ENCODE measurements around the gene RPF1. TPM values are rescaled to one million over a fixed set of nuclear protein-coding genes. Genes with fewer than 3 reads are reported as not detected.

RPF1 gene
- polyA plus RNA-seq, 3 donors: 11.9 to 25.4 (median 23.8) TPM

GRCh38 chr1:84462118-84462517 lies 16.9 kb upstream of the RPF1 start:
- Mint-ChIP-seq H3K4me1 (peaks cover 26% of the 10 kb centered on the region), H3K4me3 (no peak overlapping the region), H3K27ac (peak overlapping the region in 2 of 7 donors; percentile 2 to 57), H3K9me3 (peaks cover 0 to 2% (median 0%) of the 10 kb centered on the region in 7 donors), H3K36me3 (no peaks in the 10 kb centered on the region), H3K27me3 (ENCODE audit: low read depth in 3 of 3) (peaks cover 3 to 8% (median 5%) of the 10 kb centered on the region in 3 donors)
- 100% methylated on average over 1 of the region's 1 CpG for WGBS (ENCODE audit: insufficient coverage)
- H3K4me2 ChIP-seq (replicated peaks; ENCODE audit: extremely low read depth, low read length, poor library complexity, severe bottlenecking): no peak overlapping the region
- H3K9me3 ChIP-seq (replicated peaks in 1 of 2; ENCODE audit: control insufficient read depth in 1 of 2, insufficient read depth in 1 of 2, low read length in 2 of 2): no peaks in the 10 kb centered on the region
- no peak overlapping the region for H3K4me3 ChIP-seq (replicated peaks in 1 of 3; ENCODE audit: low read depth in 2 of 3, low read length in 3 of 3)
- no peaks in the 10 kb centered on the region for H3K36me3 ChIP-seq (replicated peaks in 1 of 2; ENCODE audit: control insufficient read depth in 1 of 2, insufficient read depth in 2 of 2, low read length in 2 of 2)
- H3K79me2 ChIP-seq (ENCODE audit: insufficient read depth, low read length): no peaks in the 10 kb centered on the region
- no peak overlapping the region for H2AFZ ChIP-seq (ENCODE audit: insufficient read depth, low read depth, low read length, poor library complexity, severe bottlenecking)
- H3K4me1 ChIP-seq (ENCODE audit: control insufficient read depth in 1 of 2, insufficient read depth in 2 of 2, low read length in 2 of 2): peaks cover 16 to 21% of the 10 kb centered on the region in 2 donors
- H4K20me1 ChIP-seq (ENCODE audit: insufficient read depth, low read length): no peaks in the 10 kb centered on the region
- DNase-seq: no peak
- intact Hi-C loops (cut with micrococcal nuclease): no loop called here
- H3K27ac ChIP-seq (ENCODE audit: low read depth in 1 of 2, low read length in 2 of 2): no peak overlapping the region
- no peak overlapping the region for H3K9ac ChIP-seq (ENCODE audit: insufficient read depth, low read length, poor library complexity, severe bottlenecking)
- no peak for TF ChIP-seq CTCF (IDR thresholded peaks at IDR 0.05)
- H3K27me3 ChIP-seq (ENCODE audit: control insufficient read depth in 2 of 2, insufficient read depth in 2 of 2, low read length in 2 of 2): no peaks in the 10 kb centered on the region

GRCh38 chr1:84467298-84467697 lies 11.8 kb upstream of the RPF1 start:
- H3K36me3 Mint-ChIP-seq: no peaks in the 10 kb centered on the region
- Histone ChIP-seq H3K4me2 (replicated peaks; ENCODE audit: extremely low read depth, low read length, poor library complexity, severe bottlenecking) (no peak overlapping the region), H3K27ac (ENCODE audit: low read depth in 1 of 2, low read length in 2 of 2) (no peak overlapping the region), H3K9me3 (replicated peaks in 1 of 2; ENCODE audit: control insufficient read depth in 1 of 2, insufficient read depth in 1 of 2, low read length in 2 of 2) (no peaks in the 10 kb centered on the region), H3K4me1 (ENCODE audit: control insufficient read depth in 1 of 2, insufficient read depth in 2 of 2, low read length in 2 of 2) (no peaks in the 10 kb centered on the region), H4K20me1 (ENCODE audit: insufficient read depth, low read length) (no peaks in the 10 kb centered on the region), H3K79me2 (ENCODE audit: insufficient read depth, low read length) (no peaks in the 10 kb centered on the region), H3K4me3 (replicated peaks in 1 of 3; ENCODE audit: low read depth in 2 of 3, low read length in 3 of 3) (no peak overlapping the region), H3K9ac (ENCODE audit: insufficient read depth, low read length, poor library complexity, severe bottlenecking) (no peak overlapping the region), H2AFZ (ENCODE audit: insufficient read depth, low read depth, low read length, poor library complexity, severe bottlenecking) (no peak overlapping the region), H3K27me3 (ENCODE audit: control insufficient read depth in 2 of 2, insufficient read depth in 2 of 2, low read length in 2 of 2) (peaks cover 26 to 27% of the 10 kb centered on the region in 2 donors), H3K36me3 (replicated peaks in 1 of 2; ENCODE audit: control insufficient read depth in 1 of 2, insufficient read depth in 2 of 2, low read length in 2 of 2) (no peaks in the 10 kb centered on the region)
- intact Hi-C loops (cut with micrococcal nuclease): no loop called here
- no peaks in the 10 kb centered on the region for H3K9me3 Mint-ChIP-seq
- no peak overlapping the region for H3K27ac Mint-ChIP-seq
- no peak for TF ChIP-seq CTCF (IDR thresholded peaks at IDR 0.05)
- no peak for DNase-seq
- no peak overlapping the region for H3K4me3 Mint-ChIP-seq
- no peaks in the 10 kb centered on the region for H3K4me1 Mint-ChIP-seq
- H3K27me3 Mint-ChIP-seq (ENCODE audit: low read depth in 3 of 3): peaks cover 16 to 20% (median 19%) of the 10 kb centered on the region in 3 donors
